HepG2 (cell line): ENCODE data around the gene TOMM20. TPM values are rescaled to one million over a fixed set of nuclear protein-coding genes. Genes with fewer than 3 reads are reported as not detected.
A peak's percentile ranks its signal among the peaks of the same experiment; 100 is the strongest.

Experiments
- CENPT ChIP-seq: sonication (generic); formaldehyde crosslinking; IDR thresholded peaks from 2 replicates; pipeline ENCODE4 v1.8.0; 2022; ENCODE audit warnings: low read depth, mild to moderate bottlenecking, moderate library complexity, missing genetic modification reagents
- ELF3 ChIP-seq: IDR thresholded peaks from 2 replicates; pipeline ENCODE4 v1.6.1; 2016; ENCODE audit warnings: missing genetic modification reagents, missing compliant biosample characterization
- EP300 ChIP-seq, 3 experiments: sonication (generic) in 1 of 3; formaldehyde crosslinking in 1 of 3; IDR thresholded peaks; 2 replicates each; pipeline versions ENCODE4 v1.5.1 to v1.6.1; 2011 to 2020; ENCODE audit warnings: low read depth in 2 of 3, low read length in 2 of 3, borderline replicate concordance in 1 of 3, improper control_type of control experiment in 1 of 3, mild to moderate bottlenecking in 1 of 3, missing genetic modification reagents in 1 of 3, moderate library complexity in 1 of 3
- FOXP1 ChIP-seq, 2 experiments: fragments of 450-650 bp in 1 of 2; IDR thresholded peaks; 2 replicates each; pipeline ENCODE4 v1.6.1; 2017 to 2018; ENCODE audit warnings: antibody characterized with exemption in 1 of 2
- HNRNPUL1 ChIP-seq: fragments of 200-400 bp; formaldehyde crosslinking; IDR thresholded peaks from 2 replicates; pipeline ENCODE4 v1.6.1; 2017; ENCODE audit warnings: low read depth, mild to moderate bottlenecking, low read length, moderate library complexity
- JUNB ChIP-seq: sonication (generic); formaldehyde crosslinking; IDR thresholded peaks from 2 replicates; pipeline ENCODE4 v1.8.0; 2022; ENCODE audit warnings: missing genetic modification reagents, mild to moderate bottlenecking, borderline replicate concordance
- MEF2D ChIP-seq: sonication (generic); formaldehyde crosslinking; IDR thresholded peaks from 2 replicates; pipeline ENCODE4 v1.5.1; 2020; ENCODE audit warnings: mild to moderate bottlenecking, missing genetic modification reagents
- MIER3 ChIP-seq: IDR thresholded peaks from 2 replicates; pipeline ENCODE4 v1.6.1; 2016; ENCODE audit warnings: missing compliant biosample characterization, borderline replicate concordance
- REXO4 ChIP-seq: sonication (generic); formaldehyde crosslinking; IDR thresholded peaks from 2 replicates; pipeline ENCODE4 v1.8.0; 2022; ENCODE audit warnings: missing genetic modification reagents, mild to moderate bottlenecking, borderline replicate concordance
- SOX5 ChIP-seq: IDR thresholded peaks from 2 replicates; pipeline ENCODE4 v1.6.1; 2016; ENCODE audit warnings: borderline replicate concordance
- SP1 ChIP-seq, 2 experiments: fragments of 450-650 bp in 1 of 2; sonication (generic) in 1 of 2; formaldehyde crosslinking in 1 of 2; IDR thresholded peaks; 2 replicates each; pipeline versions ENCODE4 v1.4.0 to v1.6.1; 2016 to 2020; ENCODE audit warnings: missing genetic modification reagents in 1 of 2
- SP5 ChIP-seq: IDR thresholded peaks from 2 replicates; pipeline ENCODE4 v1.6.1; 2016; ENCODE audit warnings: low read depth, borderline replicate concordance
- SRSF4 ChIP-seq: fragments of 200-400 bp; formaldehyde crosslinking; IDR thresholded peaks from one replicate; pipeline ENCODE4 v1.6.1; 2018; ENCODE audit warnings: mild to moderate bottlenecking, low read depth, low read length, moderate library complexity; ENCODE audit not compliant: poor library complexity, severe bottlenecking
- TBL1XR1 ChIP-seq: fragments of 150-350 bp; IDR thresholded peaks from 2 replicates; pipeline ENCODE4 v1.6.1; 2014; ENCODE audit warnings: borderline replicate concordance, low read length; ENCODE audit not compliant: partially characterized antibody
- TBX3 ChIP-seq: fragments of 450-650 bp; IDR thresholded peaks from 2 replicates; pipeline ENCODE4 v1.6.1; 2017; ENCODE audit warnings: antibody characterized with exemption, mild to moderate bottlenecking, inconsistent platforms, borderline replicate concordance
- ZMYM4 ChIP-seq: sonication (generic); formaldehyde crosslinking; IDR thresholded peaks from 2 replicates; pipeline ENCODE4 v1.8.1; 2023; ENCODE audit warnings: mild to moderate bottlenecking, missing genetic modification reagents
- ZNF124 ChIP-seq: sonication (generic); formaldehyde crosslinking; IDR thresholded peaks from 2 replicates; pipeline ENCODE4 v1.4.0; 2020; ENCODE audit warnings: missing genetic modification reagents
- polyA plus RNA-seq, 8 experiments: library from polyadenylated mRNA; depleted of rRNA in 3 of 8; stranded (reverse) in 7 of 8; unstranded in 1 of 8; fragments of >200 nt; fragmentation: Illumina TruSeq in 4 of 8; extraction: Trizol in 4 of 8; gene quantifications; 2 replicates each; pipeline versions ENCODE4 v1.2.1 to v1.2.3, GENCODE V29; 2011 to 2016; ENCODE audit warnings: low read depth in 4 of 8, missing spikeins in 1 of 8, mixed read lengths in 1 of 8; ENCODE audit not compliant: insufficient read depth in 1 of 8
- total RNA-seq, 5 experiments: library from RNA; depleted of rRNA; stranded (reverse); fragments of >200 nt; fragmentation: Illumina TruSeq; extraction: Trizol; gene quantifications; 2 replicates each; pipeline ENCODE4 v1.2.3, GENCODE V29; 2016; ENCODE audit warnings: low read depth in 1 of 5
- TF ChIP-seq, protein P1 (sequence below): sonication (generic); formaldehyde crosslinking; IDR thresholded peaks from 2 replicates; pipeline ENCODE4 v1.5.1; 2020; ENCODE audit warnings: mild to moderate bottlenecking, moderate library complexity, missing genetic modification reagents
- TF ChIP-seq, protein P2 (sequence below): sonication (generic); formaldehyde crosslinking; IDR thresholded peaks from 2 replicates; pipeline ENCODE4 v1.4.0; 2020; ENCODE audit warnings: missing genetic modification reagents
- TF ChIP-seq, protein P3 (sequence below): IDR thresholded peaks from 2 replicates; pipeline ENCODE4 v1.6.1; 2016
- TF ChIP-seq, protein P4 (sequence below): sonication (generic); formaldehyde crosslinking; IDR thresholded peaks from 2 replicates; pipeline ENCODE4 v1.5.0; 2020; ENCODE audit warnings: missing genetic modification reagents
- TF ChIP-seq, protein P5 (sequence below): conservative IDR thresholded peaks from 2 replicates; pipeline ENCODE4 v1.6.1; 2018; ENCODE audit warnings: missing genetic modification reagents

Gene TOMM20
- total and polyA plus RNA-seq, 2 of the 13 experiments (the other 11 are each of a cell fraction or from before 2014, with no cell fraction given): 153 to 376 TPM

DNA sequence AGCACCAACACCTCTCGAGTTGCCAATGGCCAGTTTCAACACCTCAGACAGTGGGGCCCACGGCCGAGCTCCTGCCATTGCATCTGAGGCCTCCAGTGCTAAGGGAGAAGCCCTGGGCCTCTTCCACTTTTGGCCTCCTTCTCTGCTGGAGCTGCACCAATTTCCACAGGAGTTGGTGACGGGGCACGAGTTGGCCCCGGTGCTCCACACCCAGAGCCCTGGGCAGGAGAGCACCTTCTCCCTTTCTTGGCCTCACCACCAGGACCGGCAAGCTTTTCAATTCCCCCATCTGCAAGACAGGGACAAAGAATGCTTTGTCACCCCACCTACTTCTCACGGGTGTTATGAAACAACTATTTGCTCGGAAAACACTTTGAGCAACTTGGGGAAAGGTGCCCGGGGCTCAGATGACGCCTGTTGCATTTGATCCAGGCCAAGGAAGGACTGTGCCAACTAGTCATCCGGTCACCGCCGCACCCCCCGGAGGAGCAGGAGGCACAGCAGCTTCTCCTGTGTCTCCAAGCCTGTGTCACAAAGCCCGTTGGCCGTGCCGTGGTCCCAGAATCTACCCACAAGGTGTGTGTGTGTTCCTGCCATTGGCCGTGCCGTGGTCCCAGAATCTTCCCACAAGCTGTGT is 55.2 kb downstream of the TOMM20 start (continued):
- peak; percentile 87 for TF ChIP-seq TBL1XR1
- TF ChIP-seq SP5: peak; percentile 69; the same call in 1 of the 2 replicates
- TF ChIP-seq FOXP1 (IDR thresholded peaks at IDR 0.05): peak; percentile 56
- peak; percentile 94 for TF ChIP-seq FOXP1 (CRISPR knock-in tag; IDR thresholded peaks at IDR 0.05)
- no peak; the same call in 1 of the 2 replicates for TF ChIP-seq JUNB (CRISPR knock-in tag)
- peak; percentile 88 to 98 for TF ChIP-seq EP300 (IDR thresholded peaks at IDR 0.05; ENCODE audit: low read depth in 2 of 2, low read length in 2 of 2)
- TF ChIP-seq EP300 (CRISPR knock-in tag; IDR thresholded peaks at IDR 0.05; ENCODE audit: borderline replicate concordance): peak; percentile 94
- TF ChIP-seq, protein P1, sequence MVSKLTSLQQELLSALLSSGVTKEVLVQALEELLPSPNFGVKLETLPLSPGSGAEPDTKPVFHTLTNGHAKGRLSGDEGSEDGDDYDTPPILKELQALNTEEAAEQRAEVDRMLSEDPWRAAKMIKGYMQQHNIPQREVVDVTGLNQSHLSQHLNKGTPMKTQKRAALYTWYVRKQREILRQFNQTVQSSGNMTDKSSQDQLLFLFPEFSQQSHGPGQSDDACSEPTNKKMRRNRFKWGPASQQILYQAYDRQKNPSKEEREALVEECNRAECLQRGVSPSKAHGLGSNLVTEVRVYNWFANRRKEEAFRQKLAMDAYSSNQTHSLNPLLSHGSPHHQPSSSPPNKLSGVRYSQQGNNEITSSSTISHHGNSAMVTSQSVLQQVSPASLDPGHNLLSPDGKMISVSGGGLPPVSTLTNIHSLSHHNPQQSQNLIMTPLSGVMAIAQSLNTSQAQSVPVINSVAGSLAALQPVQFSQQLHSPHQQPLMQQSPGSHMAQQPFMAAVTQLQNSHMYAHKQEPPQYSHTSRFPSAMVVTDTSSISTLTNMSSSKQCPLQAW (CRISPR knock-in tag): peak; percentile 59; the same call in 1 of the 2 replicates
- no peak for TF ChIP-seq SP1 (IDR thresholded peaks at IDR 0.05)
- TF ChIP-seq SP1 (CRISPR knock-in tag; IDR thresholded peaks at IDR 0.05): no peak; the same call in 1 of the 2 replicates
- no peak for TF ChIP-seq ZNF124 (CRISPR knock-in tag)
- peak; percentile 91 for TF ChIP-seq SOX5 (CRISPR knock-in tag)
- TF ChIP-seq MIER3 (CRISPR knock-in tag): peak; percentile 74; the same call in 1 of the 2 replicates
- TF ChIP-seq TBX3: peak; percentile 64; the same call in 1 of the 2 replicates
- TF ChIP-seq, protein P2, sequence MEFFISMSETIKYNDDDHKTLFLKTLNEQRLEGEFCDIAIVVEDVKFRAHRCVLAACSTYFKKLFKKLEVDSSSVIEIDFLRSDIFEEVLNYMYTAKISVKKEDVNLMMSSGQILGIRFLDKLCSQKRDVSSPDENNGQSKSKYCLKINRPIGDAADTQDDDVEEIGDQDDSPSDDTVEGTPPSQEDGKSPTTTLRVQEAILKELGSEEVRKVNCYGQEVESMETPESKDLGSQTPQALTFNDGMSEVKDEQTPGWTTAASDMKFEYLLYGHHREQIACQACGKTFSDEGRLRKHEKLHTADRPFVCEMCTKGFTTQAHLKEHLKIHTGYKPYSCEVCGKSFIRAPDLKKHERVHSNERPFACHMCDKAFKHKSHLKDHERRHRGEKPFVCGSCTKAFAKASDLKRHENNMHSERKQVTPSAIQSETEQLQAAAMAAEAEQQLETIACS (CRISPR knock-in tag): no peak
- TF ChIP-seq, protein P3, sequence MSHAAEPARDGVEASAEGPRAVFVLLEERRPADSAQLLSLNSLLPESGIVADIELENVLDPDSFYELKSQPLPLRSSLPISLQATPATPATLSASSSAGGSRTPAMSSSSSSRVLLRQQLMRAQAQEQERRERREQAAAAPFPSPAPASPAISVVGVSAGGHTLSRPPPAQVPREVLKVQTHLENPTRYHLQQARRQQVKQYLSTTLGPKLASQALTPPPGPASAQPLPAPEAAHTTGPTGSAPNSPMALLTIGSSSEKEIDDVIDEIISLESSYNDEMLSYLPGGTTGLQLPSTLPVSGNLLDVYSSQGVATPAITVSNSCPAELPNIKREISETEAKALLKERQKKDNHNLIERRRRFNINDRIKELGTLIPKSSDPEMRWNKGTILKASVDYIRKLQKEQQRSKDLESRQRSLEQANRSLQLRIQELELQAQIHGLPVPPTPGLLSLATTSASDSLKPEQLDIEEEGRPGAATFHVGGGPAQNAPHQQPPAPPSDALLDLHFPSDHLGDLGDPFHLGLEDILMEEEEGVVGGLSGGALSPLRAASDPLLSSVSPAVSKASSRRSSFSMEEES (CRISPR knock-in tag): peak; percentile 93
- peak; percentile 70 for TF ChIP-seq ZMYM4
- peak; percentile 72; the same call in 1 of the 2 replicates for TF ChIP-seq MEF2D
- TF ChIP-seq SRSF4: peak; percentile 68
- TF ChIP-seq, protein P4, sequence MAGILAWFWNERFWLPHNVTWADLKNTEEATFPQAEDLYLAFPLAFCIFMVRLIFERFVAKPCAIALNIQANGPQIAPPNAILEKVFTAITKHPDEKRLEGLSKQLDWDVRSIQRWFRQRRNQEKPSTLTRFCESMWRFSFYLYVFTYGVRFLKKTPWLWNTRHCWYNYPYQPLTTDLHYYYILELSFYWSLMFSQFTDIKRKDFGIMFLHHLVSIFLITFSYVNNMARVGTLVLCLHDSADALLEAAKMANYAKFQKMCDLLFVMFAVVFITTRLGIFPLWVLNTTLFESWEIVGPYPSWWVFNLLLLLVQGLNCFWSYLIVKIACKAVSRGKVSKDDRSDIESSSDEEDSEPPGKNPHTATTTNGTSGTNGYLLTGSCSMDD (CRISPR knock-in tag): no peak
- TF ChIP-seq HNRNPUL1: no peak
- TF ChIP-seq CENPT (CRISPR knock-in tag): peak; percentile 68; the same call in 1 of the 2 replicates
- TF ChIP-seq REXO4 (CRISPR knock-in tag): 0 out of 2 replicates have a peak, but pooled peaks have one; percentile 50
- TF ChIP-seq ELF3 (CRISPR knock-in tag): peak; percentile 78
- TF ChIP-seq, protein P5, sequence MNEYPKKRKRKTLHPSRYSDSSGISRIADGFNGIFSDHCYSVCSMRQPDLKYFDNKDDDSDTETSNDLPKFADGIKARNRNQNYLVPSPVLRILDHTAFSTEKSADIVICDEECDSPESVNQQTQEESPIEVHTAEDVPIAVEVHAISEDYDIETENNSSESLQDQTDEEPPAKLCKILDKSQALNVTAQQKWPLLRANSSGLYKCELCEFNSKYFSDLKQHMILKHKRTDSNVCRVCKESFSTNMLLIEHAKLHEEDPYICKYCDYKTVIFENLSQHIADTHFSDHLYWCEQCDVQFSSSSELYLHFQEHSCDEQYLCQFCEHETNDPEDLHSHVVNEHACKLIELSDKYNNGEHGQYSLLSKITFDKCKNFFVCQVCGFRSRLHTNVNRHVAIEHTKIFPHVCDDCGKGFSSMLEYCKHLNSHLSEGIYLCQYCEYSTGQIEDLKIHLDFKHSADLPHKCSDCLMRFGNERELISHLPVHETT (CRISPR knock-in tag): peak; percentile 37; the same call in 1 of the 2 replicates
